ENCODE data around the gene TMEM179. TPM values are rescaled to one million over a fixed set of nuclear protein-coding genes. Genes with fewer than 3 reads are reported as not detected.

The TMEM179 gene
- total and polyA plus RNA-seq, 2 of the 13 experiments (the other 11 are each of a cell fraction or from before 2014, with no cell fraction given), result not detected

DNA sequence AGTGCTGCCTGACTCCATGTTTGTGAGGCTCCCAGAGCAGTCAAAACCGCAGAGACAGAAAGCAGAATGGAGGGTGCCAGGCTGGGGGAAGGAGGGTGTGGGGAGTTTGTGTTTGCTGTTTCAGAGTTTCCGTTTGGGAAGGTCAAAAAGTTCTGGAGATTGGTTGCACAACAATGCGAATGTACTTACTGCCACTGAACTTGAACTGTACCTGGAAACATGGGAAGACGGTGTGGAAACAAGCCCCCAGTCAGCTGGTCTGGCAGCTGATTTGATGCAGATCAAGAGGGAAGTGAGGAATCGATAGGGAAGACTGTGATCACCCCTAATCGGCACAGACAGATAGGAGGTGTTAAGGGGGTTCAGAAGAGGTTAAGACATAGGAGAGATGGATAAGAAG, 49.5 kb upstream of the TMEM179 start (continued):
- no peak for TF ChIP-seq DMAP1 (CRISPR knock-in tag; IDR thresholded peaks at IDR 0.05)
- no peak for TF ChIP-seq ZNF20 (CRISPR knock-in tag; IDR thresholded peaks at IDR 0.05)
- peak; percentile 39; the same call in 1 of the 2 replicates for TF ChIP-seq ZBTB7A (CRISPR knock-in tag; IDR thresholded peaks at IDR 0.05)
- no peak for TF ChIP-seq NFE2L2 (IDR thresholded peaks at IDR 0.05; ENCODE audit: low read length)
- no peak for TF ChIP-seq RFX5 (IDR thresholded peaks at IDR 0.05; ENCODE audit: low read depth, low read length)
- TF ChIP-seq ZNF292 (CRISPR knock-in tag; IDR thresholded peaks at IDR 0.05; ENCODE audit: borderline replicate concordance, low read depth), result peak; percentile 70; the same call in 1 of the 2 replicates
- TF ChIP-seq, protein P1, sequence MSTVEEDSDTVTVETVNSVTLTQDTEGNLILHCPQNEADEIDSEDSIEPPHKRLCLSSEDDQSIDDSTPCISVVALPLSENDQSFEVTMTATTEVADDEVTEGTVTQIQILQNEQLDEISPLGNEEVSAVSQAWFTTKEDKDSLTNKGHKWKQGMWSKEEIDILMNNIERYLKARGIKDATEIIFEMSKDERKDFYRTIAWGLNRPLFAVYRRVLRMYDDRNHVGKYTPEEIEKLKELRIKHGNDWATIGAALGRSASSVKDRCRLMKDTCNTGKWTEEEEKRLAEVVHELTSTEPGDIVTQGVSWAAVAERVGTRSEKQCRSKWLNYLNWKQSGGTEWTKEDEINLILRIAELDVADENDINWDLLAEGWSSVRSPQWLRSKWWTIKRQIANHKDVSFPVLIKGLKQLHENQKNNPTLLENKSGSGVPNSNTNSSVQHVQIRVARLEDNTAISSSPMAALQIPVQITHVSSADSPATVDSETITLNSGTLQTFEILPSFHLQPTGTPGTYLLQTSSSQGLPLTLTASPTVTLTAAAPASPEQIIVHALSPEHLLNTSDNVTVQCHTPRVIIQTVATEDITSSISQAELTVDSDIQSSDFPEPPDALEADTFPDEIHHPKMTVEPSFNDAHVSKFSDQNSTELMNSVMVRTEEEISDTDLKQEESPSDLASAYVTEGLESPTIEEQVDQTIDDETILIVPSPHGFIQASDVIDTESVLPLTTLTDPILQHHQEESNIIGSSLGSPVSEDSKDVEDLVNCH (CRISPR knock-in tag; IDR thresholded peaks at IDR 0.05), result no peak
- no peak for TF ChIP-seq GLI4 (CRISPR knock-in tag; IDR thresholded peaks at IDR 0.05; ENCODE audit: borderline replicate concordance)
- no peak for TF ChIP-seq ZNF883 (CRISPR knock-in tag; IDR thresholded peaks at IDR 0.05; ENCODE audit: not compliant biosample characterization)
- TF ChIP-seq FUBP1 (CRISPR knock-in tag; IDR thresholded peaks at IDR 0.05; ENCODE audit: borderline replicate concordance), result no peak
- no peak for TF ChIP-seq ZNF354B (CRISPR knock-in tag; IDR thresholded peaks at IDR 0.05)
- TF ChIP-seq, protein P2, sequence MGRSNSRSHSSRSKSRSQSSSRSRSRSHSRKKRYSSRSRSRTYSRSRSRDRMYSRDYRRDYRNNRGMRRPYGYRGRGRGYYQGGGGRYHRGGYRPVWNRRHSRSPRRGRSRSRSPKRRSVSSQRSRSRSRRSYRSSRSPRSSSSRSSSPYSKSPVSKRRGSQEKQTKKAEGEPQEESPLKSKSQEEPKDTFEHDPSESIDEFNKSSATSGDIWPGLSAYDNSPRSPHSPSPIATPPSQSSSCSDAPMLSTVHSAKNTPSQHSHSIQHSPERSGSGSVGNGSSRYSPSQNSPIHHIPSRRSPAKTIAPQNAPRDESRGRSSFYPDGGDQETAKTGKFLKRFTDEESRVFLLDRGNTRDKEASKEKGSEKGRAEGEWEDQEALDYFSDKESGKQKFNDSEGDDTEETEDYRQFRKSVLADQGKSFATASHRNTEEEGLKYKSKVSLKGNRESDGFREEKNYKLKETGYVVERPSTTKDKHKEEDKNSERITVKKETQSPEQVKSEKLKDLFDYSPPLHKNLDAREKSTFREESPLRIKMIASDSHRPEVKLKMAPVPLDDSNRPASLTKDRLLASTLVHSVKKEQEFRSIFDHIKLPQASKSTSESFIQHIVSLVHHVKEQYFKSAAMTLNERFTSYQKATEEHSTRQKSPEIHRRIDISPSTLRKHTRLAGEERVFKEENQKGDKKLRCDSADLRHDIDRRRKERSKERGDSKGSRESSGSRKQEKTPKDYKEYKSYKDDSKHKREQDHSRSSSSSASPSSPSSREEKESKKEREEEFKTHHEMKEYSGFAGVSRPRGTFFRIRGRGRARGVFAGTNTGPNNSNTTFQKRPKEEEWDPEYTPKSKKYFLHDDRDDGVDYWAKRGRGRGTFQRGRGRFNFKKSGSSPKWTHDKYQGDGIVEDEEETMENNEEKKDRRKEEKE (IDR thresholded peaks at IDR 0.05), result no peak
- no peak for TF ChIP-seq KDM4B (CRISPR knock-in tag; IDR thresholded peaks at IDR 0.05)
- TF ChIP-seq GATA4 (IDR thresholded peaks at IDR 0.05; ENCODE audit: borderline replicate concordance, low read depth), result no peak
- no peak for TF ChIP-seq SMAD9 (CRISPR knock-in tag; IDR thresholded peaks at IDR 0.05)
- no peak for TF ChIP-seq HCFC1 (IDR thresholded peaks at IDR 0.05; ENCODE audit: low read depth, low read length)
- no peak for TF ChIP-seq ZNF230 (CRISPR knock-in tag; IDR thresholded peaks at IDR 0.05)
- TF ChIP-seq JUN (CRISPR knock-in tag; IDR thresholded peaks at IDR 0.05), result no peak
- no peak for TF ChIP-seq ZNF879 (CRISPR knock-in tag; IDR thresholded peaks at IDR 0.05)
- TF ChIP-seq, protein P3, sequence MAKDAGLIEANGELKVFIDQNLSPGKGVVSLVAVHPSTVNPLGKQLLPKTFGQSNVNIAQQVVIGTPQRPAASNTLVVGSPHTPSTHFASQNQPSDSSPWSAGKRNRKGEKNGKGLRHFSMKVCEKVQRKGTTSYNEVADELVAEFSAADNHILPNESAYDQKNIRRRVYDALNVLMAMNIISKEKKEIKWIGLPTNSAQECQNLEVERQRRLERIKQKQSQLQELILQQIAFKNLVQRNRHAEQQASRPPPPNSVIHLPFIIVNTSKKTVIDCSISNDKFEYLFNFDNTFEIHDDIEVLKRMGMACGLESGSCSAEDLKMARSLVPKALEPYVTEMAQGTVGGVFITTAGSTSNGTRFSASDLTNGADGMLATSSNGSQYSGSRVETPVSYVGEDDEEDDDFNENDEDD (CRISPR knock-in tag; IDR thresholded peaks at IDR 0.05; ENCODE audit: borderline replicate concordance), result no peak
- no peak for TF ChIP-seq CENPX (CRISPR knock-in tag; IDR thresholded peaks at IDR 0.05)
- no peak for TF ChIP-seq SMARCE1 (IDR thresholded peaks at IDR 0.05; ENCODE audit: borderline replicate concordance)
- no peak for TF ChIP-seq KDM5A (IDR thresholded peaks at IDR 0.05; ENCODE audit: borderline replicate concordance, low read length)
- peak; percentile 60 for TF ChIP-seq SPEN (CRISPR knock-in tag; IDR thresholded peaks at IDR 0.05; ENCODE audit: low read depth)
- TF ChIP-seq HMGA1 (CRISPR knock-in tag; conservative IDR thresholded peaks at IDR 0.05), result no peak

Data from HepG2 (cell line).